Ishikawa (cell line): ENCODE data around the gene RAB22A.

ENCODE experiments used
- CEBPB ChIP-seq: IDR thresholded peaks from 2 replicates; pipeline ENCODE4 v1.6.1; 2012
- CREB1 ChIP-seq: IDR thresholded peaks from 2 replicates; pipeline ENCODE4 v1.6.1; 2012; ENCODE audit warnings: low read depth
- EGR1 ChIP-seq: IDR thresholded peaks from 2 replicates; pipeline ENCODE4 v1.6.1; 2012
- EP300 ChIP-seq: IDR thresholded peaks from 2 replicates; pipeline ENCODE4 v1.6.1; 2012; ENCODE audit warnings: borderline replicate concordance
- FOXM1 ChIP-seq: IDR thresholded peaks from 2 replicates; pipeline ENCODE4 v1.6.1; 2012; ENCODE audit warnings: low read depth, borderline replicate concordance
- NFIC ChIP-seq: IDR thresholded peaks from 2 replicates; pipeline ENCODE4 v1.6.1; 2012
- RAD21 ChIP-seq: IDR thresholded peaks from 2 replicates; pipeline ENCODE4 v1.6.1; 2012; ENCODE audit warnings: low read depth
- TAF1 ChIP-seq: IDR thresholded peaks from 2 replicates; pipeline ENCODE4 v1.6.1; 2012; ENCODE audit warnings: low read depth, mild to moderate bottlenecking
- TCF12 ChIP-seq: IDR thresholded peaks from 2 replicates; pipeline ENCODE4 v1.6.1; 2012; ENCODE audit warnings: low read depth
- TEAD4 ChIP-seq: IDR thresholded peaks from 2 replicates; pipeline ENCODE4 v1.6.1; 2012
- YY1 ChIP-seq: IDR thresholded peaks from 2 replicates; pipeline ENCODE4 v1.6.1; 2012; ENCODE audit warnings: low read depth
- ZBTB7A ChIP-seq: IDR thresholded peaks from 2 replicates; pipeline ENCODE4 v1.6.1; 2012; ENCODE audit warnings: low read depth
- TF ChIP-seq, protein P1 (sequence below): IDR thresholded peaks from 2 replicates; pipeline ENCODE4 v1.6.1; 2012; ENCODE audit warnings: low read depth, mild to moderate bottlenecking
- TF ChIP-seq, protein P2 (sequence below): IDR thresholded peaks from 2 replicates; pipeline ENCODE4 v1.6.1; 2012
- TF ChIP-seq, protein P3 (sequence below): IDR thresholded peaks from 2 replicates; pipeline ENCODE4 v1.6.1; 2012

Gene RAB22A

DNA sequence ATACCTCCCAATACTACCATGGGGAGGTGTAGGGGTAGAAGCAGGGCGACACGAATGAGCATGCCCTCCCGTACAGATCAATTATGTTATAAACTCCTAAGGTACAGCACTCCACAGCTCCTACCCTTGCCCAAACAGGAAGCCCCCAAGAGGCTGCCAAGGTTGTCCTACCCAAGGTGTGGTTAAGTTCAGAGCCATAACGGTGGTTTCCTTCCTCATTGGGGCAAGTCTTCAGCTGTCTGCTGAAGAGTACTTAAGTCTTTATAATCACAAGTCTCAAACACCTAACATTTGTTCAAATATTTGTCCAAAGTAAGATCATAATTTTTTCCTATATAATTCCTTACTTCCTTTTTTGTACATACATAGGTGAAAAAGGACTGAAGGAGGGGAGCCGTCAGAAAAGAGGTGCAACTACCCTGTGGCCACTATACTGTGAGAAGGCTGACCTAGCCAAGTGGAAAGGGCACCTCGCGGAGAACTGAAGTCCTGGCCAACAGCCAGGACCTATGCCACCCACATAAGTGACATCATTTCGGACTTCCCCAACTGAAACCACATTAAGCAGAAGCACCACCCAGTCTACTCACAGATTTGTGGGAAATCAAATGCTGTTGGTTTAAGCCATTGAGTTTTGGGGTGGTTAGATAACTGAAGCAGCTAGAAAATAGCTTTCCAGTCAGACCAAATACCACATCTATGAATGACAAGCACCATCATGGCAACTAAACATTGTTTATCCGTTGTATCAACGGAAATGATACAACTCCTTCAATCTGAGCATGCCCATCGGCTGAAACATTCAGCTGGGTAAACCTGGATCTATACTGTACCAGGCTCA, 2.9 kb upstream of the RAB22A start:
- TF ChIP-seq, protein P1, sequence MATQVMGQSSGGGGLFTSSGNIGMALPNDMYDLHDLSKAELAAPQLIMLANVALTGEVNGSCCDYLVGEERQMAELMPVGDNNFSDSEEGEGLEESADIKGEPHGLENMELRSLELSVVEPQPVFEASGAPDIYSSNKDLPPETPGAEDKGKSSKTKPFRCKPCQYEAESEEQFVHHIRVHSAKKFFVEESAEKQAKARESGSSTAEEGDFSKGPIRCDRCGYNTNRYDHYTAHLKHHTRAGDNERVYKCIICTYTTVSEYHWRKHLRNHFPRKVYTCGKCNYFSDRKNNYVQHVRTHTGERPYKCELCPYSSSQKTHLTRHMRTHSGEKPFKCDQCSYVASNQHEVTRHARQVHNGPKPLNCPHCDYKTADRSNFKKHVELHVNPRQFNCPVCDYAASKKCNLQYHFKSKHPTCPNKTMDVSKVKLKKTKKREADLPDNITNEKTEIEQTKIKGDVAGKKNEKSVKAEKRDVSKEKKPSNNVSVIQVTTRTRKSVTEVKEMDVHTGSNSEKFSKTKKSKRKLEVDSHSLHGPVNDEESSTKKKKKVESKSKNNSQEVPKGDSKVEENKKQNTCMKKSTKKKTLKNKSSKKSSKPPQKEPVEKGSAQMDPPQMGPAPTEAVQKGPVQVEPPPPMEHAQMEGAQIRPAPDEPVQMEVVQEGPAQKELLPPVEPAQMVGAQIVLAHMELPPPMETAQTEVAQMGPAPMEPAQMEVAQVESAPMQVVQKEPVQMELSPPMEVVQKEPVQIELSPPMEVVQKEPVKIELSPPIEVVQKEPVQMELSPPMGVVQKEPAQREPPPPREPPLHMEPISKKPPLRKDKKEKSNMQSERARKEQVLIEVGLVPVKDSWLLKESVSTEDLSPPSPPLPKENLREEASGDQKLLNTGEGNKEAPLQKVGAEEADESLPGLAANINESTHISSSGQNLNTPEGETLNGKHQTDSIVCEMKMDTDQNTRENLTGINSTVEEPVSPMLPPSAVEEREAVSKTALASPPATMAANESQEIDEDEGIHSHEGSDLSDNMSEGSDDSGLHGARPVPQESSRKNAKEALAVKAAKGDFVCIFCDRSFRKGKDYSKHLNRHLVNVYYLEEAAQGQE = no peak
- TF ChIP-seq, protein P2, sequence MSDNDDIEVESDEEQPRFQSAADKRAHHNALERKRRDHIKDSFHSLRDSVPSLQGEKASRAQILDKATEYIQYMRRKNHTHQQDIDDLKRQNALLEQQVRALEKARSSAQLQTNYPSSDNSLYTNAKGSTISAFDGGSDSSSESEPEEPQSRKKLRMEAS = no peak
- no peak for TF ChIP-seq EP300
- TF ChIP-seq TAF1 = no peak
- no peak for TF ChIP-seq EGR1
- no peak for TF ChIP-seq CEBPB
- TF ChIP-seq, protein P3, sequence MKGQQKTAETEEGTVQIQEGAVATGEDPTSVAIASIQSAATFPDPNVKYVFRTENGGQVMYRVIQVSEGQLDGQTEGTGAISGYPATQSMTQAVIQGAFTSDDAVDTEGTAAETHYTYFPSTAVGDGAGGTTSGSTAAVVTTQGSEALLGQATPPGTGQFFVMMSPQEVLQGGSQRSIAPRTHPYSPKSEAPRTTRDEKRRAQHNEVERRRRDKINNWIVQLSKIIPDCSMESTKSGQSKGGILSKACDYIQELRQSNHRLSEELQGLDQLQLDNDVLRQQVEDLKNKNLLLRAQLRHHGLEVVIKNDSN = no peak
- TF ChIP-seq FOXM1 = no peak
- TF ChIP-seq ZBTB7A = no peak
- TF ChIP-seq TEAD4 = no peak

DNA sequence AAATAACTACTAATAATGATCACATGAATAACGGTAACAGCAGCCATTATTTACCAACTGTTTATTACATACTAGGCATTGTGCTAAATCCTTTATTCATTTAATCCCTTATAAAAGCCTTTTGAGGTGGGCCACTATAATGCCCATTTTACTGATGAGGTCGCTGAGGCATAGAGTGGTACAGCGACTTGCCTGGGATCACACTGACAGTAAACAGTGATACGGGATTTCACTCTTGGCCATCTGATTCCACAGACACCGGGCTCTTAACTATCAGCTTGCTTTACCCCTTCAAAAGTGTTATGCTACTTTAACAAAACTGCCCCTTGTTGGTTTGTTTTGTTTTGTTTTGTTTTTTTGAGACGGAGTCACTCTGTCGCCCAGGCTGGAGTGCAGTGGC, 2.2 kb upstream of the RAB22A start:
- TF ChIP-seq, protein P3 = no peak
- TF ChIP-seq ZBTB7A = no peak
- TF ChIP-seq FOXM1 = no peak

DNA sequence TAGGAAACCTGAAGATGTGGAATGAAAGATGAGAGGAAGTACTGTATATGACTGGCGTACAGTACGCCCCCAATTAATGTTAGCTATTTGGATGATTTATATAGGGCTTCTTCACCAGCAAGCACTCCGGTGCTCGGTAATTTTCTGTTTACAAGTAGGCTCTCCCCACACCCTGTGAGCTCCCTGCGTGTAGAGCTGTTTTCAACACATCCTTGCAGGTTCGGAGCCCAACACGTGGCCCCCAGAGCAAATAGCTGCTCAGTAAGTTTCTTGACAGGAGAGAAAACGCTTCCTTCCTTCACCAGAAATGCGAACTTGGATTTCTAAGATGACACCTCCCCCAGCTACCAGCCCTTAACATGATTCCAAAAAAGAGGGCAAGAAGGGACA, 1.2 kb upstream of the RAB22A start:
- TF ChIP-seq YY1 = no peak
- TF ChIP-seq CEBPB = no peak
- TF ChIP-seq EGR1 = no peak
- no peak for TF ChIP-seq TAF1
- TF ChIP-seq, protein P2 = no peak
- TF ChIP-seq, protein P3 = no peak
- TF ChIP-seq, protein P1 = no peak
- TF ChIP-seq EP300 = no peak
- TF ChIP-seq FOXM1 = no peak
- no peak for TF ChIP-seq CREB1
- TF ChIP-seq TCF12 = no peak
- no peak for TF ChIP-seq RAD21
- no peak for TF ChIP-seq TEAD4
- no peak for TF ChIP-seq ZBTB7A
- TF ChIP-seq NFIC = no peak

DNA sequence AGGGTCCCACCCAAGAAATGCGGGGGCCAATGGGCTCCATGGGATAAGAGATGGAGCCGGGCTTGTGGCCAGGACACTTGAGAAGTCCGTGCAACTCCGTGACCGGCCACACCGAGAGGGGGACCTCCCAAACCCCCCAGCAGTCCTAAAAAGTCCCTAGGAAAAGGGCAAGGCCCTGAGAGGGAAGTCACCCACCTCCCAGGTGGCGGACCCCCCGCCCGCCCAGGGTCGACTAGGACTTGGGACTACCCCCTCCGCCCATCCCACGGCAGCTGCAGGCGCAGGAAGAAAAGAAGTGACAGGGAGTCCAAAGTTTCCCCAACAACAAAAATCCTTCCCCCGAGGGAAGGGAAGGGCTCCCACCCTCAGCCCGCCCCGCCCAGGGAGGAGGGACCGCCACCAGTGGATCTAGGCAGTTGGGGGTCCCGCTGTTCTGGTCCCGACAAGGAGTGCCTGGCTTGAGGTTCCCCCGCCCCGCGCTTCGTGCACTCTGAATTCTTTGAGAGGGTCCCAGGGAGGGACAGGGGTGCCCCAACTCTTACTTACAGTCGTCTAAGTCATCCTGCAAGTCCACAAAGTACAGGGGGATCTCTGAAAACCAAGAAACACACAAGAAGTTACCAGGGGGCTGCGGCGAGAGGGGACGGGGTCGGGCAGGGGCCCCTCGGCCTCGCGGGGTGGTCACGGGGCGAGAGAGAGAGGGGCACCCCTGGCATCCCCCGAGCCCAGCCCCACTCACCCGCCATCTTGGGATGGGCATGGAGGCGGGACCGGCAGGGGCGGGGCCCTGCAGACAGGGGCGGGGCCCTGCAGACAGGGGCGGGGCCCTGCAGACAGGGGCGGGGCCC, 611 bp upstream of the RAB22A start:
- no peak for TF ChIP-seq CEBPB
- TF ChIP-seq, protein P3 = no peak
- TF ChIP-seq EP300 = no peak
- peak; percentile 45 for TF ChIP-seq YY1
- TF ChIP-seq ZBTB7A = no peak
- TF ChIP-seq NFIC = no peak
- TF ChIP-seq, protein P1 = no peak
- TF ChIP-seq TAF1 = peak; percentile 79
- no peak for TF ChIP-seq EGR1
